HG03439 (cell line): ENCODE measurements around the gene PCDHB13.
"Not testable (repeated sequence)": the region's sequence is repeated elsewhere in the genome, so short reads cannot be mapped to it uniquely, and the experiment has no call there.

ENCODE experiments used
- ATAC-seq: cut with Tn5 transposase; IDR thresholded peaks from one replicate; pipeline ENCODE4 v1.9.1; 2021; ENCODE audit warnings: mild to moderate bottlenecking, moderate library complexity; ENCODE audit not compliant: unreplicated experiment

PCDHB13 gene

GRCh38 chr5:141201126-141201525 lies 12.6 kb upstream of the PCDHB13 start:
- ATAC-seq, result not testable (repeated sequence)

GRCh38 chr5:141201646-141202045 lies 12.1 kb upstream of the PCDHB13 start:
- not testable (repeated sequence) for ATAC-seq

GRCh38 chr5:141208478-141208877 lies 5.2 kb upstream of the PCDHB13 start, which contains the start of gene PCDHB12:
Gene PCDHB12, plus strand, starts transcription at chr5:141208719. Its CDS starts 189 bp downstream, at chr5:141208908.
- no peak for ATAC-seq

GRCh38 chr5:141210281-141210680 lies 3.4 kb upstream of the PCDHB13 start:
- ATAC-seq, result not testable (repeated sequence)

DNA sequence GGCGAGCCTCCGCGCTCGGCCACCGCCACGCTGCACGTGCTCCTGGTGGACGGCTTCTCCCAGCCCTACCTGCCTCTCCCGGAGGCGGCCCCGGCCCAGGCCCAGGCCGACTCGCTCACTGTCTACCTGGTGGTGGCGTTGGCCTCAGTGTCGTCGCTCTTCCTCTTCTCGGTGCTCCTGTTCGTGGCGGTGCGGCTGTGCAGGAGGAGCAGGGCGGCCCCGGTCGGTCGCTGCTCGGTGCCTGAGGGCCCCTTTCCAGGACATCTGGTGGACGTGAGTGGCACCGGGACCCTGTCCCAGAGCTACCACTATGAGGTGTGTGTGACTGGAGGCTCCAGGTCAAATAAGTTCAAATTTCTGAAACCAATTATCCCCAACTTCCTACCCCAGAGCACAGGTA lies 2.9 kb upstream of the PCDHB13 start:
- not testable (repeated sequence) for ATAC-seq

DNA sequence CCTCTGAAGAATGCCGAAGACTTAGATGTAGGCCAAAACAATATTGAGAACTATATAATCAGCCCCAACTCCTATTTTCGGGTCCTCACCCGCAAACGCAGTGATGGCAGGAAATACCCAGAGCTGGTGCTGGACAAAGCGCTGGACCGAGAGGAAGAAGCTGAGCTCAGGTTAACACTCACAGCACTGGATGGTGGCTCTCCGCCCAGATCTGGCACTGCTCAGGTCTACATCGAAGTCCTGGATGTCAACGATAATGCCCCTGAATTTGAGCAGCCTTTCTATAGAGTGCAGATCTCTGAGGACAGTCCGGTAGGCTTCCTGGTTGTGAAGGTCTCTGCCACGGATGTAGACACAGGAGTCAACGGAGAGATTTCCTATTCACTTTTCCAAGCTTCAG lies 864 bp downstream of the PCDHB13 start:
- ATAC-seq, result not testable (repeated sequence)

- ATAC-seq, result not testable (repeated sequence)
These were observed 1.8 kb downstream of the PCDHB13 start for GRCh38 chr5:141215504-141215903.

GRCh38 chr5:141216035-141216434 lies 2.3 kb downstream of the PCDHB13 start:
- not testable (repeated sequence) for ATAC-seq

- ATAC-seq, result no peak
These were observed 9.5 kb downstream of the PCDHB13 start, which contains the start of gene PCDHB14 for GRCh38 chr5:141223112-141223783. Gene PCDHB14, plus strand, starts transcription at chr5:141223343. Its CDS starts 163 bp downstream, at chr5:141223506.

- ATAC-seq, result not testable (repeated sequence)
These were observed 11.1 kb downstream of the PCDHB13 start for GRCh38 chr5:141224844-141225243.

GRCh38 chr5:141225421-141225820 lies 11.7 kb downstream of the PCDHB13 start:
- not testable (repeated sequence) for ATAC-seq

DNA sequence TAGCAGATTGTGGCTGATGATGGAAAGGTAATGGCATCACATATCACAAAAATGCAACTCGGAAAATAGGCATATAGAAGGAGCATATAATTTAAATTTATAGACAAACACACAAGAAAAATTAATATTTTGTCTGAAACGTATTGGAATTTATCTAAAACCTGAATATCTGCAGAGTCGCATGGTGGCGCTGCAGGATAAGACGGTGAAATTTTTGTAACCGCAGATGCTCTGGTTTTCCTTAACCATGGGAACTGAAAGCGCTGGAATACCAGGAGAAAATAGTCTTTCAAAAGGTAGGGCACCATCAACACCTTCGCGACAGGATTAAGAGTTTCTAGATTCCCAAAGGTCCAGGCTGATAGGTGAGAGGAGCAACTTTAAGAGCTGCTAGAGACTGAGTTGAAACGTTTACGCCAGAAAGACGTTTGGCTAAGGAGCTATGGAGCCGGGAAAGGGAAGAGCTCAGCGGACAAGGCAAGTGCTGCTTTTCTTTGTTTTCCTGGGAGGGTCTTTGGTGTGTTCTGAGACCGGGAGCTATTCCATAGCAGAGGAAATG lies 20.5 kb downstream of the PCDHB13 start:
- ATAC-seq, result no peak

GRCh38 chr5:141235922-141236321 lies 22.2 kb downstream of the PCDHB13 start:
- not testable (repeated sequence) for ATAC-seq

DNA sequence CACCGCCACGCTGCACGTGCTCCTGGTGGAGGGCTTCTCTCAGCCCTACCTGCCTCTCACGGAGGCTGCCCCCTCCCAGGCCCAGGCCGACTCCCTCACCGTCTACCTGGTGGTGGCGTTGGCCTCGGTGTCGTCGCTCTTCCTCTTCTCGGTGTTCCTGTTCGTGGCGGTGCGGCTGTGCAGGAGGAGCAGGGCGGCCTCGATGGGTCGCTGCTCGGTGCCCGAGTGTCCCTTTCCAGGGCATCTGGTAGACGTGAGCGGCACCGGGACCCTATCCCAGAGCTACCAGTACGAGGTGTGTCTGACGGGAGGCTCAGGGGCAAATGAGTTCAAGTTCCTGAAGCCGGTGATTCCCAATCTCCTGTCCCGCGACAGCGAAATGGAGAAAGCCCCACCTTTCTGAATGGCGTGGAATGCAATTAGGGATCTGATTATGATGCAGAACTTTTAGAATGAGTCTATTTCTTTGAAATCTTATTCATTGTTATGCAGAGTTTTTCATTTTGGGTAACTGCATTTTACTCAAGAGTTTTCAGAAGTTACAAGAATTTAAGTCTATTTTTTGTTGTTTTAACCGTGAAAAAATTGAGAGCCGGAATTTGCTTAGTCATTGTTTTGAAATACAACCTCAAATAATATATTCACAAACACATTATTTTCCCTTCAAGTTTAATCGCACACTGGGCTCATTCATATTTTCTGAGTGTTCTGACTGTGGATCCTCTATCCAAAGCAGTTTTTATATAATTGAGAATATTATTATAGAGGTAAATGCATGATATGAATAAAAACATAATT lies 23.0 kb downstream of the PCDHB13 start:
- no peak for ATAC-seq

DNA sequence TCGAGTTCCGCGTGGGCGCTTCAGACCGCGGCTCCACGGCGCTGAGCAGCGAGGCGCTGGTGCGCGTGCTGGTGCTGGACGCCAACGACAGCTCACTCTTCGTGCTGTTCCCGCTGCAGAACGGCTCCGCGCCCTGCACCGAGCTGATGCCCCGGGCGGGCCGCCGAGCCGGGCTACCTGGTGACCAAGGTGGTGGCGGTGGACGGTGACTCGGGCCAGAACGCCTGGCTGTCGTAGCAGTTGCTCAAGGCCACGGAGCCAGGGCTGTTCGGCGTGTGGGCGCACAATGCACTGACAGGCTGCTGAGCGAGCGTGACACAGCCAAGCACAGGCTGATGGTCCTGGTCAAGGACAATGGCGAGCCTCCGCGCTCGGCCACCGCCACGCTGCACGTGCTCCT lies 27.8 kb downstream of the PCDHB13 start:
- no peak for ATAC-seq

- no peak for ATAC-seq
These were observed 31.6 kb downstream of the PCDHB13 start, which contains the start of gene PCDHB15 for GRCh38 chr5:141245250-141245717. Gene PCDHB15, plus strand, starts transcription at chr5:141245395. Its CDS starts 184 bp downstream, at chr5:141245579.

DNA sequence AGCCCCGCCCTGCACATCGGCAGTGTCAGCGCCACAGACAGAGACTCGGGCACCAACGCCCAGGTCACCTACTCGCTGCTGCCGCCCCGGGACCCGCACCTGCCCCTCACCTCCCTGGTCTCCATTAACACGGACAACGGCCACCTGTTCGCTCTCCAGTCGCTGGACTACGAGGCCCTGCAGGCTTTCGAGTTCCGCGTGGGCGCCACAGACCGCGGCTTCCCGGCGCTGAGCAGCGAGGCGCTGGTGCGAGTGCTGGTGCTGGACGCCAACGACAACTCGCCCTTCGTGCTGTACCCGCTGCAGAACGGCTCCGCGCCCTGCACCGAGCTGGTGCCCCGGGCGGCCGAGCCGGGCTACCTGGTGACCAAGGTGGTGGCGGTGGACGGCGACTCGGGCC lies 33.3 kb downstream of the PCDHB13 start:
- ATAC-seq, result not testable (repeated sequence)

- not testable (repeated sequence) for ATAC-seq
These were observed 33.7 kb downstream of the PCDHB13 start for GRCh38 chr5:141247434-141247833.

DNA sequence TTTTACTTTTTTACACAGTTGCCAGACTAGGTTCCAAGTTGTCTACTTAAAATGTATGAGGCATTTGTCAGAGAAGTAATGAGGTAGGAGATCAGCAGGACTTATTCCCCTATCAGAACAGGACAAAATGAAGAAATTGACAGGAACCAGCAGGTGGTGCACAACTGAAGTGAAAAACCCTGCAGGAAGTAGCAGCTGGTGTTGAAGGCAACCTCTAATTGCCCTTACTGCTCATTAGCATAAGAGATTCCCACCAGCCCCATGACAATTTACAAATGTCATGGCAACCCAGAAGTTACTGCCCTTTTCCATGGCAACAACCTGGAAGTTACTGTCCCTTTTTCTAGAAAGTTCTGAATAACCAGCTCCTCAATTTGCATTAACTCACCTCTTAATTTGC lies 36.9 kb downstream of the PCDHB13 start:
- no peak for ATAC-seq

GRCh38 chr5:141258464-141258863 lies 44.7 kb downstream of the PCDHB13 start:
- no peak for ATAC-seq

DNA sequence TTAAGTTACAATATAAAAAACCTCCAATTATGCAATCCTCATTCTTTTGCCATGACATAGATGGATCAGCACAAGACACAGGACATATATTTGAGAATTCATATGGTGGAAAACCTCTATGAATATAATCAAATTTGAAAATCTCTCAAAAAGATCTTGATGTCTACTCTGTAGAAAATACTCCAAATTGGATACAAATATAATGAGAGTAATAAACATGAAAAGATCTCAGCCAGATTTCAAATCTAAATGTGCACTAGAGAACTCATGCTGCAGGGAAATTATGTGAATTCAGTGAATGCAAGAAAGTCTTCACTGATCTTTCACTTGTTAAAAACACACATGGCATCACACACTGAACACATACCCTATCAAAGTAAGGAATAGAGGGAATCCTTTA lies 45.2 kb downstream of the PCDHB13 start:
- no peak for ATAC-seq
